Measurements from ENCODE around the gene NUP62CL. TPM values are rescaled to one million over a fixed set of nuclear protein-coding genes. Genes with fewer than 3 reads are reported as not detected.
"Not testable (repeated sequence)": the region's sequence is repeated elsewhere in the genome, so short reads cannot be mapped to it uniquely, and the experiment has no call there.

NUP62CL gene
- total and polyA plus RNA-seq, 2 donors (not counting 1 experiment from before 2014, with no cell fraction given): 0.89 to 3.2 TPM

DNA sequence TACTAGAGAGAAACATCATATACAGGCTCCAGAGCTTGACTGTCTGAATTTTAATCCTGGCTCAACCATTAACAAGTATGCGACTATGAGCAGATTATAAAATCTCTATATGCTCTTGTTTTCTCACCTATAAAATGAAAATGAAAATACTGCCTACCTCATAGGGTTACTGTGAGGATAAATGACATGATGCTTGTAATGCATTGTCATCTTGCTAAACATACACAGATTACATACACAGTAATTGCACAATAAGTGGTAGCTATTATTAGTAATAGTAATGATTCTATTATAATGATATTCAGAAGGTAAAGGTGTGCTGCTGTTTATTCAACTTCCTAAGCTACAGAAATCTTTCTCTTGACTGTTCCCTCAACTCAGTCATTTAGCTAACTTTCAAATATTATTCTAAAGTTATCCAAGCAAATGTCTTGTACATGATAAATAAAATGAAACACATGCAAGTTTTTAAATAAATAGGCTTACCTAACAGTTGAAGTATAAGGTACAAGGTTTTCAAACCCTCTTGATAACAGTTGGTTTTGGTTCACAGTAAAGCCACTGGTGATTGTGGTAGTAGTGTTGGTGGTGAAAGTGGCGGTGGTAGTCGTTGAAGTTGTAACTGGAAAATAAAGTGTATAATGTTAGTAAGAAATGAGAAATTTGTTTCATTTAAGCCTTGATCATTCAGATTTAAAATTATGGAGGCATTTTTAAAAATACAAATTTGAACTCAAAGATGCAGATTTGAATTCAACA is 38.9 kb downstream of the NUP62CL start:
- no peaks in the 10 kb centered on the region for H3K36me3 ChIP-seq (replicated peaks in 1 of 2; ENCODE audit: control extremely low read depth in 1 of 2, control insufficient read depth in 1 of 2, extremely low read depth in 1 of 2, insufficient read depth in 2 of 2, low read length in 1 of 2)
- H3K79me2 ChIP-seq (ENCODE audit: control insufficient read depth, insufficient read depth, low read length): no peaks in the 10 kb centered on the region
- no peaks in the 10 kb centered on the region for H4K20me1 ChIP-seq (ENCODE audit: control insufficient read depth, insufficient read depth, low read length, poor library complexity, severe bottlenecking)
- no peak overlapping the region for H2AFZ ChIP-seq (ENCODE audit: insufficient read depth, low read depth, low read length, poor library complexity, severe bottlenecking)
- no peak overlapping the region for H3K4me3 ChIP-seq (ENCODE audit: control extremely low read depth in 1 of 5, extremely low read depth in 1 of 5, insufficient read depth in 1 of 5, low read depth in 2 of 5, low read length in 4 of 5)
- WGBS (ENCODE audit: insufficient coverage): no CpG with 5 or more reads among the region's 3 CpGs
- H3K4me1 ChIP-seq (ENCODE audit: control insufficient read depth in 2 of 2, insufficient read depth in 2 of 2, low read length in 2 of 2): no peaks in the 10 kb centered on the region
- no peak for TF ChIP-seq EZH2 (IDR thresholded peaks at IDR 0.05; ENCODE audit: borderline replicate concordance, insufficient read depth, low read depth, low read length, poor library complexity, severe bottlenecking)
- TF ChIP-seq, protein P1, sequence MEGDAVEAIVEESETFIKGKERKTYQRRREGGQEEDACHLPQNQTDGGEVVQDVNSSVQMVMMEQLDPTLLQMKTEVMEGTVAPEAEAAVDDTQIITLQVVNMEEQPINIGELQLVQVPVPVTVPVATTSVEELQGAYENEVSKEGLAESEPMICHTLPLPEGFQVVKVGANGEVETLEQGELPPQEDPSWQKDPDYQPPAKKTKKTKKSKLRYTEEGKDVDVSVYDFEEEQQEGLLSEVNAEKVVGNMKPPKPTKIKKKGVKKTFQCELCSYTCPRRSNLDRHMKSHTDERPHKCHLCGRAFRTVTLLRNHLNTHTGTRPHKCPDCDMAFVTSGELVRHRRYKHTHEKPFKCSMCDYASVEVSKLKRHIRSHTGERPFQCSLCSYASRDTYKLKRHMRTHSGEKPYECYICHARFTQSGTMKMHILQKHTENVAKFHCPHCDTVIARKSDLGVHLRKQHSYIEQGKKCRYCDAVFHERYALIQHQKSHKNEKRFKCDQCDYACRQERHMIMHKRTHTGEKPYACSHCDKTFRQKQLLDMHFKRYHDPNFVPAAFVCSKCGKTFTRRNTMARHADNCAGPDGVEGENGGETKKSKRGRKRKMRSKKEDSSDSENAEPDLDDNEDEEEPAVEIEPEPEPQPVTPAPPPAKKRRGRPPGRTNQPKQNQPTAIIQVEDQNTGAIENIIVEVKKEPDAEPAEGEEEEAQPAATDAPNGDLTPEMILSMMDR (IDR thresholded peaks at IDR 0.05): no peak
- H3K9ac ChIP-seq (ENCODE audit: low read length): no peak overlapping the region
- H3K27ac ChIP-seq (ENCODE audit: low read length in 2 of 2): no peak overlapping the region
- no peak overlapping the region for H3K4me2 ChIP-seq (replicated peaks; ENCODE audit: low read depth, low read length, poor library complexity, severe bottlenecking)
- POLR2A ChIA-PET: no interaction called here
- no peaks in the 10 kb centered on the region for H3K9me3 ChIP-seq (ENCODE audit: control extremely low read depth in 1 of 3, control insufficient read depth in 2 of 3, insufficient read depth in 1 of 3, low read length in 2 of 3)
- Mint-ChIP-seq H3K4me3 (no peak overlapping the region), H3K9me3 (ENCODE audit: insufficient read depth) (no peaks in the 10 kb centered on the region), H3K27ac (no peak overlapping the region), H3K4me1 (no peaks in the 10 kb centered on the region), H3K27me3 (no peaks in the 10 kb centered on the region)
- CTCF ChIA-PET: no interaction called here
- intact Hi-C loops (cut with micrococcal nuclease): no loop called here
- H3K27me3 ChIP-seq (replicated peaks in 1 of 4; ENCODE audit: control extremely low read depth in 1 of 4, control insufficient read depth in 3 of 4, insufficient read depth in 4 of 4, low read length in 3 of 4): no peaks in the 10 kb centered on the region
- ATAC-seq (ENCODE audit: low read depth) (no peak), DNase-seq (no peak)

DNA sequence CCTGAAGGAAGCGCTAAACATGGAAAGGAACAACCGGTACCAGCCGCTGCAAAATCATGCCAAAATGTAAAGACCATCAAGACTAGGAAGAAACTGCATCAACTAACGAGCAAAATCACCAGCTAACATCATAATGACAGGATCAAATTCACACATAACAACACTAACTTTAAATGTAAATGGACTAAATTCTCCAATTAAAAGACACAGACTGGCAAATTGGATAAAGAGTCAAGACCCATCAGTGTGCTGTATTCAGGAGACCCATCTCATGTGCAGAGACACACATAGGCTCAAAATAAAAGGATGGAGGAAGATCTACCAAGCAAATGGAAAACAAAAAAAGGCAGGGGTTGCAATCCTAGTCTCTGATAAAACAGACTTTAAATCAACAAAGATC is 48.6 kb downstream of the NUP62CL start:
- POLR2A ChIA-PET; H3K4me2 ChIP-seq (replicated peaks; ENCODE audit: low read depth, low read length, poor library complexity, severe bottlenecking); H3K27ac Mint-ChIP-seq; H3K27ac ChIP-seq (ENCODE audit: low read length in 2 of 2); H3K4me3 Mint-ChIP-seq; intact Hi-C loops (cut with micrococcal nuclease); H3K4me1 Mint-ChIP-seq; H3K9me3 ChIP-seq (ENCODE audit: control extremely low read depth in 1 of 3, control insufficient read depth in 2 of 3, insufficient read depth in 1 of 3, low read length in 2 of 3); H4K20me1 ChIP-seq (ENCODE audit: control insufficient read depth, insufficient read depth, low read length, poor library complexity, severe bottlenecking); DNase-seq; H3K27me3 ChIP-seq (replicated peaks in 1 of 4; ENCODE audit: control extremely low read depth in 1 of 4, control insufficient read depth in 3 of 4, insufficient read depth in 4 of 4, low read length in 3 of 4); H3K79me2 ChIP-seq (ENCODE audit: control insufficient read depth, insufficient read depth, low read length); H2AFZ ChIP-seq (ENCODE audit: insufficient read depth, low read depth, low read length, poor library complexity, severe bottlenecking); H3K4me1 ChIP-seq (ENCODE audit: control insufficient read depth in 2 of 2, insufficient read depth in 2 of 2, low read length in 2 of 2); H3K9ac ChIP-seq (ENCODE audit: low read length); H3K9me3 Mint-ChIP-seq (ENCODE audit: insufficient read depth); H3K27me3 Mint-ChIP-seq; H3K4me3 ChIP-seq (ENCODE audit: control extremely low read depth in 1 of 5, extremely low read depth in 1 of 5, insufficient read depth in 1 of 5, low read depth in 2 of 5, low read length in 4 of 5); H3K36me3 ChIP-seq (replicated peaks in 1 of 2; ENCODE audit: control extremely low read depth in 1 of 2, control insufficient read depth in 1 of 2, extremely low read depth in 1 of 2, insufficient read depth in 2 of 2, low read length in 1 of 2); ATAC-seq (ENCODE audit: low read depth); CTCF ChIA-PET: not testable (repeated sequence)
- no CpG with 5 or more reads among the region's 4 CpGs for whole genome bisulfite sequencing (ENCODE audit: insufficient coverage)

DNA sequence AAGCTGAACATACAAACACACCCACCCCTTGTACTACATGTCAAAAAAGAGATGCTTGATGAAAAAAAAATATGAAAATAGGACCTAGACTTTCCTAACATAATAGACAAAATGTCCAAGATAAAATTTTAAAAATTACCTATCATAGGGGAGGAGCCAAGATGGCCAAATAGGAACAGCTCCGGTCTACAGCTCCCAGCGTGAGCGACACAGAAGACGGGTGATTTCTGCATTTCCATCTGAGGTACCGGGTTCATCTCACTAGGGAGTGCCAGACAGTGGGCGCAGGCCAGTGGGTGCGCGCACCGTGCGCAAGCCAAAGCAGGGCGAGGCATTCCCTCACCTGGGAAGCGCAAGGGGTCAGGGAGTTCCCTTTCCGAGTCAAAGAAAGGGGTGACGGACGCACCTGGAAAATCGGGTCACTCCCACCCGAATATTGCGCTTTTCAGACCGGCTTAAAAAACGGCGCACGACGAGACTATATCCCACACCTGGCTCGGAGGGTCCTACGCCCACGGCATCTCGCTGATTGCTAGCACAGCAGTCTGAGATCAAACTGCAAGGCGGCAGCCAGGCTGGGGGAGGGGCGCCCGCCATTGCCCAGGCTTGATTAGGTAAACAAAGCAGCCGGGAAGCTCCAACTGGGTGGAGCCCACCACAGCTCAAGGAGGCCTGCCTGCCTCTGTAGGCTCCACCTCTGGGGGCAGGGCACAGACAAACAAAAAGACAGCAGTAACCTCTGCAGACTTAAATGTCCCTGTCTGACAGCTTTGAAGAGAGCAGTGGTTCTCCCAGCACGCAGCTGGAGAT is 50.4 kb downstream of the NUP62CL start:
- H3K27ac Mint-ChIP-seq; CTCF ChIA-PET; DNase-seq; H3K36me3 ChIP-seq (replicated peaks in 1 of 2; ENCODE audit: control extremely low read depth in 1 of 2, control insufficient read depth in 1 of 2, extremely low read depth in 1 of 2, insufficient read depth in 2 of 2, low read length in 1 of 2); H3K27me3 Mint-ChIP-seq; POLR2A ChIA-PET; H3K4me1 Mint-ChIP-seq; ATAC-seq (ENCODE audit: low read depth); H3K9ac ChIP-seq (ENCODE audit: low read length); H3K4me2 ChIP-seq (replicated peaks; ENCODE audit: low read depth, low read length, poor library complexity, severe bottlenecking); H3K27ac ChIP-seq (ENCODE audit: low read length in 2 of 2); H3K4me3 ChIP-seq (ENCODE audit: control extremely low read depth in 1 of 5, extremely low read depth in 1 of 5, insufficient read depth in 1 of 5, low read depth in 2 of 5, low read length in 4 of 5); H3K27me3 ChIP-seq (replicated peaks in 1 of 4; ENCODE audit: control extremely low read depth in 1 of 4, control insufficient read depth in 3 of 4, insufficient read depth in 4 of 4, low read length in 3 of 4); H4K20me1 ChIP-seq (ENCODE audit: control insufficient read depth, insufficient read depth, low read length, poor library complexity, severe bottlenecking); H3K9me3 ChIP-seq (ENCODE audit: control extremely low read depth in 1 of 3, control insufficient read depth in 2 of 3, insufficient read depth in 1 of 3, low read length in 2 of 3); H3K9me3 Mint-ChIP-seq (ENCODE audit: insufficient read depth); intact Hi-C loops (cut with micrococcal nuclease); H2AFZ ChIP-seq (ENCODE audit: insufficient read depth, low read depth, low read length, poor library complexity, severe bottlenecking); H3K4me1 ChIP-seq (ENCODE audit: control insufficient read depth in 2 of 2, insufficient read depth in 2 of 2, low read length in 2 of 2); H3K79me2 ChIP-seq (ENCODE audit: control insufficient read depth, insufficient read depth, low read length): not testable (repeated sequence)
- 40% methylated on average over 2 of the region's 32 CpGs for WGBS (ENCODE audit: insufficient coverage)
- peak overlapping the region; percentile 53 for H3K4me3 Mint-ChIP-seq

Measured in B cell (primary cell).